ENCODE data around the gene PANK4. TPM values are rescaled to one million over a fixed set of nuclear protein-coding genes. Genes with fewer than 3 reads are reported as not detected.
"Not testable (repeated sequence)": the region's sequence is repeated elsewhere in the genome, so short reads cannot be mapped to it uniquely, and the experiment has no call there.

The PANK4 gene
- total and polyA plus RNA-seq, 2 of the 8 experiments (the other 6 are each of a cell fraction or from before 2014, with no cell fraction given), result 20.1 to 29.7 TPM

DNA sequence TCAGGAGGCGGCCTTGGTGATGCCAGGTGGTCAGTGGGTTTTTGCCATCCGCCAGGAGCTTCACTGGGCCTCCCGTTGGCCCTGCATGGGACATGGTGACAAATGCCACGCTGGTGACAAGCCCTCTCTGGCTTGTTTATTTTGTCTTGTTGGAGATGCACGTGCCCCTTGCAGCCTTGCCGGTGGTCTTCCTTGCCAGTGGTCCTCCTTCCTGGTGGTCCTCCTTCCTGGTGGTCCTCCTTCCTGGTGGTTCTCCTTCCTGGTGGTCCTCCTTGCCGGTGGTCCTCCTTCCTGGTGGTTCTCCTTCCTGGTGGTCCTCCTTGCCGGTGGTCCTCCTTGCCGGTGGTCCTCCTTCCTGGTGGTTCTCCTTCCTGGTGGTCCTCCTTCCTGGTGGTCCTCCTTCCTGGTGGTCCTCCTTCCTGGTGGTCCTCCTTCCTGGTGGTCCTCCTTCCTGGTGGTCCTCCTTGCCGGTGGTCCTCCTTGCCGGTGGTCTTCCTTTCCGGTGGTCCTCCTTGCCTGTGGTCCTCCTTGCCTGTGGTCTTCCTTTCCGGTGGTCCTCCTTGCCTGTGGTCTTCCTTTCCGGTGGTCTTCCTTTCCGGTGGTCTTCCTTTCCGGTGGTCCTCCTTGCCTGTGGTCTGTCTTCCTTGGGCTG, 67.2 kb downstream of the PANK4 start:
- ChIA-PET CTCF (ENCODE audit: partially characterized antibody) (interaction anchor here (0.8 to 2.3 kb wide), 6 partner anchors 28 to 966 kb away, joined by 3 to 6 read pairs (median 4); no protein-coding TSS in a partner anchor), POLR2A (ENCODE audit: partially characterized antibody) (interaction anchor here (1.7 kb wide), 1 partner anchor 50 kb away, joined by 3 read pairs; no protein-coding TSS in a partner anchor)
- H3K4me1 ChIP-seq (replicated peaks in 1 of 4; ENCODE audit: control insufficient read depth in 3 of 4, insufficient read depth in 4 of 4, low read length in 3 of 4), result not testable (repeated sequence)

More for the DNA sequence above, 67.2 kb downstream of the PANK4 start:
- H3K79me1 ChIP-seq (ENCODE audit: low read depth, low read length); FAIRE-seq; H2BK120ac ChIP-seq (replicated peaks; ENCODE audit: low read depth, low read length); H3K4me2 ChIP-seq (ENCODE audit: insufficient read depth in 1 of 2, low read depth in 2 of 2, low read length in 2 of 2); H2BK20ac ChIP-seq (ENCODE audit: low read length); H3K9me3 ChIP-seq (ENCODE audit: insufficient read depth in 2 of 2, low read depth in 1 of 2, low read length in 1 of 2); H3K79me2 ChIP-seq (ENCODE audit: control insufficient read depth in 1 of 2, insufficient read depth in 2 of 2, low read length in 2 of 2); H3K4ac ChIP-seq (replicated peaks; ENCODE audit: insufficient read length, low read depth, low read length); H2AFZ ChIP-seq (ENCODE audit: low read length); H4K91ac ChIP-seq (replicated peaks; ENCODE audit: insufficient read length, low read length); DNase-seq (ENCODE audit: low read depth in 1 of 2, low spot score in 2 of 2); H2BK12ac ChIP-seq (ENCODE audit: low read depth, low read length); H3K27me3 ChIP-seq (replicated peaks in 1 of 4; ENCODE audit: control insufficient read depth in 3 of 4, extremely low read depth in 1 of 4, insufficient read depth in 3 of 4, low read length in 3 of 4); H3K4me3 ChIP-seq (ENCODE audit: extremely low read depth in 1 of 4, insufficient read depth in 2 of 4, low read depth in 3 of 4, low read length in 4 of 4); H2BK5ac ChIP-seq (ENCODE audit: low read depth, low read length); H4K20me1 ChIP-seq (replicated peaks in 1 of 2; ENCODE audit: control insufficient read depth in 1 of 2, insufficient read depth in 2 of 2, low read length in 2 of 2); H2AK5ac ChIP-seq (ENCODE audit: low read depth, low read length); H3K23ac ChIP-seq (ENCODE audit: insufficient read length); H3K14ac ChIP-seq (ENCODE audit: insufficient read length); H3K27ac ChIP-seq (ENCODE audit: low read depth, low read length); H3K56ac ChIP-seq (replicated peaks; ENCODE audit: insufficient read length, low read depth, low read length); H2BK15ac ChIP-seq (ENCODE audit: low read length); H3K9ac ChIP-seq (replicated peaks in 1 of 4; ENCODE audit: extremely low read depth in 1 of 4, low read depth in 3 of 4, low read length in 3 of 4); H3K23me2 ChIP-seq (ENCODE audit: low read depth, low read length); H3K18ac ChIP-seq (ENCODE audit: extremely low read depth, low read length); H4K8ac ChIP-seq (ENCODE audit: extremely low read depth, insufficient read depth, low read length); H4K5ac ChIP-seq (ENCODE audit: insufficient read length, low read depth, low read length); H3K36me3 ChIP-seq (ENCODE audit: control insufficient read depth in 2 of 4, insufficient read depth in 4 of 4, low read length in 3 of 4): not testable (repeated sequence)
- 86% methylated on average over 8 of the region's 16 CpGs; no CpG with 5 or more reads in 1 of the 2 experiments for WGBS, 2 experiments (ENCODE audit: extremely low coverage in 1 of 2, insufficient coverage in 1 of 2, insufficient read length in 1 of 2, insufficient replicate concordance in 2 of 2, low coverage in 1 of 2, low lambda C conversion rate in 2 of 2, missing lambda C conversion rate in 1 of 2)

Measured in H1 (cell line).